ENCODE results near the gene MFGE8. TPM values are rescaled to one million over a fixed set of nuclear protein-coding genes. Genes with fewer than 3 reads are reported as not detected.
A peak's percentile ranks its signal among the peaks of the same experiment; 100 is the strongest.

The MFGE8 gene
- total RNA-seq, 1 donor, result 195 TPM

DNA sequence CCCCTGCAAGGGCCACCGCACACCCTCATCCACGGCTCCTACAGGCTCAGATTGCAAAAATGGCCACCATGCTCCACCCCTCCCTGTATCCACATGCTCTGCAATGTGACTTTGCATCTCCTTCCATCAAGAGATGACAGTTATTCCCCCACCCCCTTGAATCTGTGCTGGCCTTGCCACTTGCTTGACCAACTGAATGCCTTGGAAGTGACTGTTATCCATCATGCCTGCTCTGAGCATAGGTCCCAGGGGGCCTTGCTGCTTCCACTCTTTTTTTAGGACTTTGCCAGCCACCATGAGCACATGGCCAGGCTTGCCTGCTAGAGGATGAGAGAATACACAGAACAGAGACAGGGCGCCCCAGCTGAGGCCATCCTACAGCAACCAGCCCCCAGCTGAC lies 31.4 kb downstream of the MFGE8 start:
- Histone ChIP-seq H4K20me1 (ENCODE audit: insufficient read depth, low read length) (peaks cover 6% of the 10 kb centered on the region), H3K27ac (ENCODE audit: low read depth, low read length) (peak overlapping the region; percentile 56), H3K4me2 (ENCODE audit: insufficient read depth, low read length) (no peak overlapping the region), H3K4me1 (ENCODE audit: insufficient read depth, low read length) (peaks cover 20% of the 10 kb centered on the region), H3K36me3 (ENCODE audit: insufficient read depth, low read length) (peaks cover 40% of the 10 kb centered on the region), H3K4me3 (ENCODE audit: insufficient read depth, low read length) (no peak overlapping the region), H3K79me2 (ENCODE audit: insufficient read depth, low read length) (no peaks in the 10 kb centered on the region), H3K27me3 (ENCODE audit: insufficient read depth, low read length) (no peaks in the 10 kb centered on the region), H3K9me3 (ENCODE audit: low read depth, low read length) (no peaks in the 10 kb centered on the region), H2AFZ (ENCODE audit: low read length) (no peak overlapping the region)
- TF ChIP-seq, protein P1, sequence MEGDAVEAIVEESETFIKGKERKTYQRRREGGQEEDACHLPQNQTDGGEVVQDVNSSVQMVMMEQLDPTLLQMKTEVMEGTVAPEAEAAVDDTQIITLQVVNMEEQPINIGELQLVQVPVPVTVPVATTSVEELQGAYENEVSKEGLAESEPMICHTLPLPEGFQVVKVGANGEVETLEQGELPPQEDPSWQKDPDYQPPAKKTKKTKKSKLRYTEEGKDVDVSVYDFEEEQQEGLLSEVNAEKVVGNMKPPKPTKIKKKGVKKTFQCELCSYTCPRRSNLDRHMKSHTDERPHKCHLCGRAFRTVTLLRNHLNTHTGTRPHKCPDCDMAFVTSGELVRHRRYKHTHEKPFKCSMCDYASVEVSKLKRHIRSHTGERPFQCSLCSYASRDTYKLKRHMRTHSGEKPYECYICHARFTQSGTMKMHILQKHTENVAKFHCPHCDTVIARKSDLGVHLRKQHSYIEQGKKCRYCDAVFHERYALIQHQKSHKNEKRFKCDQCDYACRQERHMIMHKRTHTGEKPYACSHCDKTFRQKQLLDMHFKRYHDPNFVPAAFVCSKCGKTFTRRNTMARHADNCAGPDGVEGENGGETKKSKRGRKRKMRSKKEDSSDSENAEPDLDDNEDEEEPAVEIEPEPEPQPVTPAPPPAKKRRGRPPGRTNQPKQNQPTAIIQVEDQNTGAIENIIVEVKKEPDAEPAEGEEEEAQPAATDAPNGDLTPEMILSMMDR (IDR thresholded peaks at IDR 0.05; ENCODE audit: extremely low read depth, low read depth, low read length), result no peak
- peak; percentile 94 for DNase-seq (ENCODE audit: insufficient read length, low spot score, missing footprints)

DNA sequence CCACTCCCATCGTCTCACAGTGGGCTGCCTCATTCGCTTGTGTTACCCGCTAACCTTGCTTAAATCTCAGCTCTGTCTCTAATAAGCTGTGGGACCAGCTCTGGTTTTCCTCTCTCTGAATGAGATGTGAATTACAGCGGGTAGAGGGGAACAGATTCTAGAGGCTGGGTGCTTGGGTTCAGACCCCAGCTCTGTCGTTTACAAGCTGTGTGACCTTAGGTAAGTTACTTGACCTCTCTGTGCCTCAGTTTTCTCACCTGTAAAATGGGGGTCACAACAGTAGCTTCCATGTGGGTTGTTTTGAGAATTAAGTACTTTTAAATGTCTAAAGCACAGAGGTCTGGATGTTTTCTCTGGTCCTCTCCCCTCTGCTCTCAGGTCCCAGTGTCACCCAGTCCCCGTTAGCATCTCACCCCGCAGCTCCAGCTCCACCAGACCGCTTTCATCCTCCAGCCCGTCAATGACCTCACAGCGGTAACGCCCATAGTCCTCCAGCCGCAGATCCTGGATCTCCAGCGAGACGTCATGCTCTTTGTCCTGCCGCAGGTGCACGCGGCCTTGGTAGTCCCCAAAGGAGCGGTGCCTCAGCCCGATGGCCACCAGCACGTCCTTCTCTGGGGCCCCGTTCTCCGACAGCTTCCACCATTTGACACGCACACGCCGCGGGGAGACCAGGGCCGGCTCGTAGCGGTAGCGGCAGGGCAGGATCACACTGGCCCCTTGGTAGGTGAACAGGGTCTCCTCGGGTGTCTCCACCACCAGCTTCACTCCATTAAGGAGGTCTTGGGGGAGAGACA lies 32.0 kb downstream of the MFGE8 start:
- no peak overlapping the region for H3K27ac ChIP-seq (ENCODE audit: low read depth, low read length)
- H3K4me2 ChIP-seq (ENCODE audit: insufficient read depth, low read length), result no peak overlapping the region
- H3K4me3 ChIP-seq (ENCODE audit: insufficient read depth, low read length), result no peak overlapping the region
- peaks cover 42% of the 10 kb centered on the region for H3K36me3 ChIP-seq (ENCODE audit: insufficient read depth, low read length)
- H3K4me1 ChIP-seq (ENCODE audit: insufficient read depth, low read length), result peaks cover 20% of the 10 kb centered on the region
- H3K27me3 ChIP-seq (ENCODE audit: insufficient read depth, low read length), result no peaks in the 10 kb centered on the region
- H2AFZ ChIP-seq (ENCODE audit: low read length), result no peak overlapping the region
- H4K20me1 ChIP-seq (ENCODE audit: insufficient read depth, low read length), result peaks cover 11% of the 10 kb centered on the region
- no peak for DNase-seq (ENCODE audit: insufficient read length, low spot score, missing footprints)
- no peaks in the 10 kb centered on the region for H3K79me2 ChIP-seq (ENCODE audit: insufficient read depth, low read length)
- TF ChIP-seq, protein P1 (IDR thresholded peaks at IDR 0.05; ENCODE audit: extremely low read depth, low read depth, low read length), result no peak
- H3K9me3 ChIP-seq (ENCODE audit: low read depth, low read length), result no peaks in the 10 kb centered on the region

DNA sequence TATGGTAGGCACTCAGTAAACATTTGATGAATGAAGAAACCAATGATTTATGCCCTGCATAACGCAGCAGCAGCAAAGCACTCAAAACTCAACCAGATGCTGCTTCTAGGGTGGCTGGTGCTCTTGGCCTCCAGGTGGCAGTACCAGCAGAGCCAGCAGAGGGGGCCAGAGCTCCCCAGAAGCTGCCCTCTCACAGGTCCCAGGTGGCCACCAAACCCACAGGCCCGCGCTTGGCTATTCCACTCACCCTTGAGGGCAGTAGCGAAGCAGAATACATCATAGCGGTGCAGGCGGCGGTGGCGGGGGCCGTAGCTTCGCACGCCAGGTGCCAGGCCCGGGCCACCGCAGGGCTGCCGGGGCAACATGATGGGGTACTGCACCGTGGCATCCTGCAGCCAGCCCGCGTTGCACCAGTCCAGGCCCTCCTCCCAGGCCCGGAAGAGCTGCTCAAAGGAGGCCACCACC lies 34.4 kb downstream of the MFGE8 start:
- Histone ChIP-seq H3K27me3 (ENCODE audit: insufficient read depth, low read length) (peaks cover 8% of the 10 kb centered on the region), H3K4me2 (ENCODE audit: insufficient read depth, low read length) (no peak overlapping the region), H3K79me2 (ENCODE audit: insufficient read depth, low read length) (no peaks in the 10 kb centered on the region), H3K4me1 (ENCODE audit: insufficient read depth, low read length) (peaks cover 20% of the 10 kb centered on the region), H3K36me3 (ENCODE audit: insufficient read depth, low read length) (peaks cover 43% of the 10 kb centered on the region), H3K27ac (ENCODE audit: low read depth, low read length) (no peak overlapping the region), H3K4me3 (ENCODE audit: insufficient read depth, low read length) (no peak overlapping the region), H4K20me1 (ENCODE audit: insufficient read depth, low read length) (peaks cover 14% of the 10 kb centered on the region), H2AFZ (ENCODE audit: low read length) (no peak overlapping the region), H3K9me3 (ENCODE audit: low read depth, low read length) (no peaks in the 10 kb centered on the region)
- peak; percentile 96 for DNase-seq (ENCODE audit: insufficient read length, low spot score, missing footprints)
- TF ChIP-seq, protein P1 (IDR thresholded peaks at IDR 0.05; ENCODE audit: extremely low read depth, low read depth, low read length), result peak; percentile 93

DNA sequence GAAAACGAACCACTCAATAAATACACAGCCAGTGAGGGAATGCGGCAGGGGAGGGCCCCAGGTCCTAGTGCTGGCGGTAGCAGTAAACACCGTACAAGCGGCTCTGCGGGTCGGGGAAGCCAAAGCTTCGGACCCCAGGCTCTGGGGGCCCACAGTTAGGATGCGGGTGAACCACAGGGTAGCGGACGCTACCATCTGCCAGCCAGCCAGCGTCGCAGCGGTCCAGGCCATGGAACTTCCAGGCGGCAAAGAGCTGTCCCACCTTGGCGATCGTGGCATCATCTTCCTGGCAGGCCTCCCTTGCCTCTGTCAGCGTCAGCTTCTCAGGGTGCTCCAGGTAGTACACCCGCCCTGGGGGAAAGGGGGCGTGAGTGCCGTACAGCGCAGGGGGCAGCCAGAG lies 35.3 kb downstream of the MFGE8 start:
- H3K27ac ChIP-seq (ENCODE audit: low read depth, low read length), result no peak overlapping the region

More for the DNA sequence above, 35.3 kb downstream of the MFGE8 start:
- peaks cover 14% of the 10 kb centered on the region for H4K20me1 ChIP-seq (ENCODE audit: insufficient read depth, low read length)
- TF ChIP-seq, protein P1 (IDR thresholded peaks at IDR 0.05; ENCODE audit: extremely low read depth, low read depth, low read length), result no peak
- H3K4me2 ChIP-seq (ENCODE audit: insufficient read depth, low read length), result no peak overlapping the region
- H3K9me3 ChIP-seq (ENCODE audit: low read depth, low read length), result no peaks in the 10 kb centered on the region
- no peak overlapping the region for H3K4me3 ChIP-seq (ENCODE audit: insufficient read depth, low read length)
- H3K36me3 ChIP-seq (ENCODE audit: insufficient read depth, low read length), result peaks cover 43% of the 10 kb centered on the region
- peaks cover 13% of the 10 kb centered on the region for H3K27me3 ChIP-seq (ENCODE audit: insufficient read depth, low read length)
- H3K4me1 ChIP-seq (ENCODE audit: insufficient read depth, low read length), result peaks cover 16% of the 10 kb centered on the region
- DNase-seq (ENCODE audit: insufficient read length, low spot score, missing footprints), result no peak
- no peak overlapping the region for H2AFZ ChIP-seq (ENCODE audit: low read length)
- no peaks in the 10 kb centered on the region for H3K79me2 ChIP-seq (ENCODE audit: insufficient read depth, low read length)

Measured in osteoblast (primary cell).